Lung (tissue), 12 donors: ENCODE data around the gene FNDC8. TPM values are rescaled to one million over a fixed set of nuclear protein-coding genes. Genes with fewer than 3 reads are reported as not detected.

Experiments
- ATAC-seq: fragments of 200-7000 bp; cut with Tn5 transposase; one replicate; pipeline ENCODE4 v1.9.1; 2020; ENCODE audit warnings: moderate number of reproducible peaks; ENCODE audit not compliant: insufficient read depth, low FRiP score
- DNase-seq, 3 donors: peaks; one replicate each; pipeline ENCODE4 v3.0.0-alpha.2; 2013 to 2017
- H3K27ac ChIP-seq, 2 donors: one replicate each; pipeline ENCODE4 v1.5.1; 2013; ENCODE audit warnings: mild to moderate bottlenecking in 2 of 2, moderate library complexity in 2 of 2, control low read depth in 1 of 2, inconsistent platforms in 1 of 2, low read depth in 1 of 2, low read length in 1 of 2
- H3K27me3 ChIP-seq, 3 donors: one replicate each; pipeline ENCODE4 v1.5.1; 2013; ENCODE audit warnings: low read length in 2 of 3; ENCODE audit not compliant: control insufficient read depth in 3 of 3, insufficient read depth in 3 of 3
- H3K36me3 ChIP-seq, 4 donors: one replicate each; pipeline ENCODE4 v1.5.1; 2013; ENCODE audit warnings: low read length in 4 of 4, mild to moderate bottlenecking in 1 of 4, moderate library complexity in 1 of 4; ENCODE audit not compliant: control insufficient read depth in 4 of 4, insufficient read depth in 4 of 4
- H3K4me1 ChIP-seq, 5 donors: one replicate each; pipeline ENCODE4 v1.5.1; 2013; ENCODE audit warnings: low read length in 5 of 5, mild to moderate bottlenecking in 2 of 5, moderate library complexity in 1 of 5; ENCODE audit not compliant: control insufficient read depth in 5 of 5, insufficient read depth in 5 of 5
- H3K4me3 ChIP-seq: one replicate; pipeline ENCODE4 v1.5.1; 2013; ENCODE audit warnings: mild to moderate bottlenecking, control low read depth, moderate library complexity
- H3K9ac ChIP-seq, 2 donors: one replicate each; pipeline ENCODE4 v1.5.1; 2013; ENCODE audit warnings: low read length in 2 of 2, control low read depth in 1 of 2; ENCODE audit not compliant: insufficient read depth in 1 of 2
- H3K9me3 ChIP-seq, 4 donors: one replicate each; pipeline ENCODE4 v1.5.1; 2013; ENCODE audit warnings: low read length in 3 of 4, mild to moderate bottlenecking in 1 of 4, moderate library complexity in 1 of 4; ENCODE audit not compliant: control insufficient read depth in 4 of 4, insufficient read depth in 3 of 4
- WGBS, 2 donors: extraction: QIAGEN DNeasy Blood & Tissue Kit; methylation state at CpG; one replicate each; pipeline ENCODE4 v1.1.7; 2013; 5-methylcytosine and 5-hydroxymethylcytosine counted together
- polyA plus RNA-seq, 2 donors: library from polyadenylated mRNA; stranded (reverse); fragments of 200-250 nt; gene quantifications; one replicate each; pipeline ENCODE4 v1.2.1, GENCODE V29; 2013
- total RNA-seq, 2 donors: library from RNA; depleted of rRNA in 1 of 2; stranded (reverse); fragments of >200 nt in 1 of 2; gene quantifications; one replicate each; pipeline ENCODE4 v1.2.1, GENCODE V29; 2014 to 2021
- TF ChIP-seq, protein P1 (sequence below): IDR thresholded peaks from 2 replicates; pipeline ENCODE4 v1.5.1; 2012; ENCODE audit warnings: mild to moderate bottlenecking; ENCODE audit errors: control extremely low read depth, extremely low read depth
- donor health status: control.
- donor health status: control.
- donor health status: Bipolar disorder and iron deficiency.
- donor health status: healthy.
- donor health status: DM: yes; HTN: yes; CAD: no.

Gene FNDC8
- total and polyA plus RNA-seq, 4 donors, result not detected

DNA sequence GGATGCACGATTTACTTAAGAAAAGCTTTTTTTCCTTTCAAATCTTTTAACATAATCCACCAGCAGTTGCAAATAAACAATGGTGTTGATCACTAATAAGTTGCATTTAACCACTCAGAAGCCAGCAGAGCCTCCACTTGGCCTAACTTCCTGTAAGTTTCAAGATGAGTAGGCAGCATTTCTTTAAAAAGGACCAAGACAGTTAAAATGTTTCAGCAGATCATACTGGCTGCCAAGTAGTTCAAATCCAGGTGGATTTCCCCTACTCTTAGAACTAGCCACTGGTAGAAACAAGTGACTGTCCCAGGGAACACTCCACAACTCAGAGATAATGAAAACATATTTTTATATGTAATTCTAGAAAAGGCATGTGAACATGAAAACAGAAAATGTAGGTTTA is 40.9 kb upstream of the FNDC8 start:
- TF ChIP-seq, protein P1, sequence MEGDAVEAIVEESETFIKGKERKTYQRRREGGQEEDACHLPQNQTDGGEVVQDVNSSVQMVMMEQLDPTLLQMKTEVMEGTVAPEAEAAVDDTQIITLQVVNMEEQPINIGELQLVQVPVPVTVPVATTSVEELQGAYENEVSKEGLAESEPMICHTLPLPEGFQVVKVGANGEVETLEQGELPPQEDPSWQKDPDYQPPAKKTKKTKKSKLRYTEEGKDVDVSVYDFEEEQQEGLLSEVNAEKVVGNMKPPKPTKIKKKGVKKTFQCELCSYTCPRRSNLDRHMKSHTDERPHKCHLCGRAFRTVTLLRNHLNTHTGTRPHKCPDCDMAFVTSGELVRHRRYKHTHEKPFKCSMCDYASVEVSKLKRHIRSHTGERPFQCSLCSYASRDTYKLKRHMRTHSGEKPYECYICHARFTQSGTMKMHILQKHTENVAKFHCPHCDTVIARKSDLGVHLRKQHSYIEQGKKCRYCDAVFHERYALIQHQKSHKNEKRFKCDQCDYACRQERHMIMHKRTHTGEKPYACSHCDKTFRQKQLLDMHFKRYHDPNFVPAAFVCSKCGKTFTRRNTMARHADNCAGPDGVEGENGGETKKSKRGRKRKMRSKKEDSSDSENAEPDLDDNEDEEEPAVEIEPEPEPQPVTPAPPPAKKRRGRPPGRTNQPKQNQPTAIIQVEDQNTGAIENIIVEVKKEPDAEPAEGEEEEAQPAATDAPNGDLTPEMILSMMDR, result no peak
- Histone ChIP-seq H3K27me3 (no peaks in the 10 kb centered on the region), H3K4me3 (no peak overlapping the region), H3K36me3 (peaks cover 0 to 1% (median 0%) of the 10 kb centered on the region in 4 donors), H3K9me3 (no peaks in the 10 kb centered on the region), H3K9ac (no peak overlapping the region), H3K27ac (no peak overlapping the region), H3K4me1 (peaks cover 0 to 3% (median 0%) of the 10 kb centered on the region in 5 donors)
- 57 to 78% methylated on average over 1 of the region's 1 CpG for WGBS, 2 donors
- no peak for ATAC-seq
- DNase-seq, result no peak

GRCh38 chr17:35081638-35082037 is 39.8 kb upstream of the FNDC8 start:
- TF ChIP-seq, protein P1, result no peak
- peaks cover 0 to 1% (median 0%) of the 10 kb centered on the region in 4 donors for H3K36me3 ChIP-seq
- no peak for DNase-seq
- no peak overlapping the region for H3K9ac ChIP-seq
- peaks cover 0 to 3% (median 0%) of the 10 kb centered on the region in 5 donors for H3K4me1 ChIP-seq
- H3K4me3 ChIP-seq, result no peak overlapping the region
- H3K27me3 ChIP-seq, result no peaks in the 10 kb centered on the region
- H3K9me3 ChIP-seq, result no peaks in the 10 kb centered on the region
- H3K27ac ChIP-seq, result no peak overlapping the region
- ATAC-seq, result no peak
- 98 to 99% methylated on average over 1 of the region's 1 CpG for WGBS, 2 donors

- Histone ChIP-seq H3K9ac (no peak overlapping the region), H3K27me3 (no peaks in the 10 kb centered on the region), H3K4me3 (no peak overlapping the region), H3K27ac (no peak overlapping the region), H3K9me3 (no peaks in the 10 kb centered on the region), H3K36me3 (peaks cover 0 to 1% (median 0%) of the 10 kb centered on the region in 4 donors), H3K4me1 (peaks cover 0 to 4% (median 3%) of the 10 kb centered on the region in 5 donors)
- 52 to 68% methylated on average over 3 of the region's 3 CpGs for WGBS, 2 donors
- TF ChIP-seq, protein P1, result no peak
- ATAC-seq (no peak), DNase-seq (no peak)
Measured at GRCh38 chr17:35082073-35082657, 39.2 kb upstream of the FNDC8 start.

GRCh38 chr17:35083071-35083470 is 38.3 kb upstream of the FNDC8 start:
- H3K36me3 ChIP-seq, result peaks cover 0 to 1% (median 0%) of the 10 kb centered on the region in 4 donors
- TF ChIP-seq, protein P1, result no peak
- DNase-seq (no peak), ATAC-seq (no peak)
- no peak overlapping the region for H3K9ac ChIP-seq
- no peak overlapping the region for H3K4me3 ChIP-seq
- WGBS, 2 donors, result 78 to 79% methylated on average over 2 of the region's 2 CpGs
- H3K27ac ChIP-seq, result no peak overlapping the region
- H3K4me1 ChIP-seq, result peaks cover 0 to 13% (median 3%) of the 10 kb centered on the region in 5 donors
- H3K27me3 ChIP-seq, result no peaks in the 10 kb centered on the region
- H3K9me3 ChIP-seq, result no peaks in the 10 kb centered on the region
